HCT116 (cell line): Measurements from ENCODE around the gene PDE10A.

ENCODE experiments used
- EGR1 ChIP-seq: IDR thresholded peaks from 2 replicates; pipeline ENCODE4 v1.6.1; 2012; ENCODE audit warnings: low read depth
- EZH2 ChIP-seq: fragments of 200-600 bp; sonication (generic); IDR thresholded peaks from 2 replicates; pipeline ENCODE4 v1.6.1; 2017; ENCODE audit warnings: antibody characterized with exemption, mixed run types
- JUND ChIP-seq: IDR thresholded peaks from 2 replicates; pipeline ENCODE4 v1.6.1; 2012
- POLR2A ChIP-seq: IDR thresholded peaks from 2 replicates; pipeline ENCODE4 v1.7.0; 2011; ENCODE audit warnings: borderline replicate concordance; ENCODE audit not compliant: insufficient read depth, insufficient read length; ENCODE audit errors: extremely low read depth
- SIN3A ChIP-seq: IDR thresholded peaks from 2 replicates; pipeline ENCODE4 v1.6.1; 2012; ENCODE audit warnings: low read depth
- YY1 ChIP-seq: IDR thresholded peaks from 2 replicates; pipeline ENCODE4 v1.6.1; 2011; ENCODE audit warnings: low read length, low read depth, moderate library complexity, mild to moderate bottlenecking; ENCODE audit not compliant: insufficient replicate concordance; ENCODE audit errors: extremely low read depth
- ZNF274 ChIP-seq: fragments of 200-500 bp; sonication (Bioruptor generic); IDR thresholded peaks from 2 replicates; pipeline ENCODE4 v1.6.1; 2014; ENCODE audit warnings: mild to moderate bottlenecking, low read depth, low read length, inconsistent platforms
- TF ChIP-seq, protein P1 (sequence below), 3 experiments: fragments of 200-600 bp in 1 of 3; sonication (generic) in 1 of 3; IDR thresholded peaks in 2 of 3; conservative IDR thresholded peaks in 1 of 3; 2 replicates each; pipeline ENCODE4 v1.5.1; 2012 to 2017; ENCODE audit warnings: low read depth in 2 of 3, low read length in 2 of 3, antibody characterized with exemption in 1 of 3, borderline replicate concordance in 1 of 3, control low read depth in 1 of 3, mild to moderate bottlenecking in 1 of 3, mixed read lengths in 1 of 3, mixed run types in 1 of 3, moderate library complexity in 1 of 3; ENCODE audit not compliant: insufficient read depth in 1 of 3

DNA sequence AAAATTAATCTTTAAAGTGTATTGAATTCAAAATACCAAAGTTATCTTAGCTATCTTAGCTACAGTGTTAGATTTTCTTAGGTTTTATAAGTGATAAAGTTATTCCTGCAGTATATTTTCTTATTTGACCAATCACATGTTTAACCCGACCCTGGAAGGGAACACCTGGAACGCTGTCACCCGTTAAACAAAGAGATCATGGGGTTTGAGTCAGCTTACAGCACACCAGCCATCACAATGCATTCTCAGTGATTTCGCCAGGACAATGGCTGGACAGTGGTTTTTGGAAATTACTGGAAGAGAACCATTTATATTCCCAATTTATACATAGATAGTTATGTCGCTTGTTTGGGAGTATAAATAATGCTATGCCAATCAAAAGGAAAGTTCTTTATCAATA, 364.2 kb downstream of the PDE10A start:
- TF ChIP-seq EZH2 (no peak), JUND (no peak), ZNF274 (no peak), YY1 (no peak), EGR1 (no peak), POLR2A (no peak), SIN3A (no peak)
- TF ChIP-seq, protein P1, sequence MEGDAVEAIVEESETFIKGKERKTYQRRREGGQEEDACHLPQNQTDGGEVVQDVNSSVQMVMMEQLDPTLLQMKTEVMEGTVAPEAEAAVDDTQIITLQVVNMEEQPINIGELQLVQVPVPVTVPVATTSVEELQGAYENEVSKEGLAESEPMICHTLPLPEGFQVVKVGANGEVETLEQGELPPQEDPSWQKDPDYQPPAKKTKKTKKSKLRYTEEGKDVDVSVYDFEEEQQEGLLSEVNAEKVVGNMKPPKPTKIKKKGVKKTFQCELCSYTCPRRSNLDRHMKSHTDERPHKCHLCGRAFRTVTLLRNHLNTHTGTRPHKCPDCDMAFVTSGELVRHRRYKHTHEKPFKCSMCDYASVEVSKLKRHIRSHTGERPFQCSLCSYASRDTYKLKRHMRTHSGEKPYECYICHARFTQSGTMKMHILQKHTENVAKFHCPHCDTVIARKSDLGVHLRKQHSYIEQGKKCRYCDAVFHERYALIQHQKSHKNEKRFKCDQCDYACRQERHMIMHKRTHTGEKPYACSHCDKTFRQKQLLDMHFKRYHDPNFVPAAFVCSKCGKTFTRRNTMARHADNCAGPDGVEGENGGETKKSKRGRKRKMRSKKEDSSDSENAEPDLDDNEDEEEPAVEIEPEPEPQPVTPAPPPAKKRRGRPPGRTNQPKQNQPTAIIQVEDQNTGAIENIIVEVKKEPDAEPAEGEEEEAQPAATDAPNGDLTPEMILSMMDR (IDR thresholded peaks at IDR 0.05 in 2 of 3, conservative IDR thresholded peaks at IDR 0.05 in 1 of 3; ENCODE audit: borderline replicate concordance in 1 of 3, insufficient read depth in 1 of 3, low read depth in 2 of 3, low read length in 2 of 3), result no peak
